Measurements from ENCODE around the gene COL5A1.

COL5A1 gene

DNA sequence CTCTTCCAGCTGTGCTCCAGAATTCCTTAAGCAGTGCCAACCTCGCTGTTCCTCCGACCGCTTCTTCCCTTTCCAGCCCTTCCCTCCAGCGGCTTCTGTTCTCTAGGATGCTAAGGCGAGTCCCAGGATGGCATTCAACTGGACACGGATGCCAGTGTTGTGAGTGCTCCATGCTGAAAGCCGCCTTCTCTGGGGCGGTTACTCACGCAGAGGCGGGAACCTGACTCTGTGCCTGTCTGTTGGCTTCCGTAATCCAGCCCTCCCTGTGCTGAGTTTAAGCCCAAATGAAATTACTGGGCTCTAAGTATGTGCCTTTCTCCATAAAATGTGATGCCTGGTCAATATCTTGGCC, 20.2 kb downstream of the COL5A1 start:
- TF ChIP-seq, protein P1, sequence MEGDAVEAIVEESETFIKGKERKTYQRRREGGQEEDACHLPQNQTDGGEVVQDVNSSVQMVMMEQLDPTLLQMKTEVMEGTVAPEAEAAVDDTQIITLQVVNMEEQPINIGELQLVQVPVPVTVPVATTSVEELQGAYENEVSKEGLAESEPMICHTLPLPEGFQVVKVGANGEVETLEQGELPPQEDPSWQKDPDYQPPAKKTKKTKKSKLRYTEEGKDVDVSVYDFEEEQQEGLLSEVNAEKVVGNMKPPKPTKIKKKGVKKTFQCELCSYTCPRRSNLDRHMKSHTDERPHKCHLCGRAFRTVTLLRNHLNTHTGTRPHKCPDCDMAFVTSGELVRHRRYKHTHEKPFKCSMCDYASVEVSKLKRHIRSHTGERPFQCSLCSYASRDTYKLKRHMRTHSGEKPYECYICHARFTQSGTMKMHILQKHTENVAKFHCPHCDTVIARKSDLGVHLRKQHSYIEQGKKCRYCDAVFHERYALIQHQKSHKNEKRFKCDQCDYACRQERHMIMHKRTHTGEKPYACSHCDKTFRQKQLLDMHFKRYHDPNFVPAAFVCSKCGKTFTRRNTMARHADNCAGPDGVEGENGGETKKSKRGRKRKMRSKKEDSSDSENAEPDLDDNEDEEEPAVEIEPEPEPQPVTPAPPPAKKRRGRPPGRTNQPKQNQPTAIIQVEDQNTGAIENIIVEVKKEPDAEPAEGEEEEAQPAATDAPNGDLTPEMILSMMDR (IDR thresholded peaks at IDR 0.05; ENCODE audit: borderline replicate concordance, control extremely low read depth, extremely low read depth, insufficient read depth, missing control alignments): no peak
- in situ Hi-C loops (cut with MboI; ENCODE audit: low sequenced_read_pairs, unreplicated experiment): no loop called here
- no peak for DNase-seq (ENCODE audit: low spot score)

DNA sequence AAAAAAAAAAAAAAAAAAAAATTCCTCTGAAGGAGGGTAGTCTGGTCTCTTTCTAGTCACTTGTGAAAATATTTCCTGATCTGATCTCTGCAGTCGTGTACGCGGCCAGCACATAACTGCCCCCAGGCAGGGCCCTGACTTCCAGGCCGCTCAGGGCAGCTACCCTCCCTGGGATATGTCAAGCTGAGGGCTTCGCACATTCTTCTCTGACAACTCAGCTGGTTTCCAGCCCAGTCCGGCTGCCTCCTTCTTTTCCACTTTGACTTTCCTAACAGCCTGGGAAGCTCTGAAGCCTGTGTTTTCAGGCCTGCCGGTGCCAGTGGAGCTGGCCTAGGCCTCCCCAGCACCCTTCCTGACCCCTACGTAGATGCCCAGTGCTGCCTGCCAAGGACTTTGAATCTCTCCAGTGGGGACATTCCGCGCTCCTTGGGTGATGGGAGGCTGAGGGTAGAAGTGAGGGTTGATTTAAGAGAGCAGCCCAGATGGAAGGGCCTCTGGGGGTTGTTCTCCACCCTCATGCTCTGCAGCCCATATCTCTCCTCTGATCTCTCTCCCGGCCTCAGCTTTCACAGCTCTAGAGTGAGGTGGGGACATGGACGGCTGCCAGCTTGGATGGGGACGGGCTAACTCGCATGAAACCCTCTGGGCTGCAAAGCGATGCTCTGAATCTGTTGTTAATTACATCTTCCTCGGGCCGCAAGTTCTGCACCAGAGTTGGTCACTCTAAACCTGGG, 20.7 kb downstream of the COL5A1 start:
- DNase-seq (ENCODE audit: low spot score): no peak
- in situ Hi-C loops (cut with MboI; ENCODE audit: low sequenced_read_pairs, unreplicated experiment): no loop called here
- TF ChIP-seq, protein P1 (IDR thresholded peaks at IDR 0.05; ENCODE audit: borderline replicate concordance, control extremely low read depth, extremely low read depth, insufficient read depth, missing control alignments): no peak

DNA sequence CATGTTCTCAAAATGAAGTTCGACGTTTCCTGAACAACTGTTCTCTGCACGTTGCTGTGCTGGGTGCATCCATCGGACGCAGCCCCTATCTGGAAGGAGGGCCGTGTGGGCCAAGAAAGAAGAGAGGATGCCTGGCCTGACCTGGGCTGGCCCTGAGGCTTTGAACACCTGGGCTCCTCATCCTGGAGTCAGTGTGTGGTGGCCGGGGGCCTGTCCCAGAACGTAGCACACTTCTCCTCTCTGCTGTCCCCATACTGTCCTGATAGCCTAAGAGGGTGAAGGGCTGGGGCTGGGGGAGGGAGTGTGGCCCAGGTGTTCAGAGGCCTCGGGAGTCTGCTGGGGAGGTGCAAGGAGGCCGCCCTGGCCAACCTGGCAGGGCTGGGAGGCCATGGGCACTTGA, 21.5 kb downstream of the COL5A1 start:
- in situ Hi-C loops (cut with MboI; ENCODE audit: low sequenced_read_pairs, unreplicated experiment): no loop called here
- no peak for DNase-seq (ENCODE audit: low spot score)
- TF ChIP-seq, protein P1 (IDR thresholded peaks at IDR 0.05; ENCODE audit: borderline replicate concordance, control extremely low read depth, extremely low read depth, insufficient read depth, missing control alignments): no peak

DNA sequence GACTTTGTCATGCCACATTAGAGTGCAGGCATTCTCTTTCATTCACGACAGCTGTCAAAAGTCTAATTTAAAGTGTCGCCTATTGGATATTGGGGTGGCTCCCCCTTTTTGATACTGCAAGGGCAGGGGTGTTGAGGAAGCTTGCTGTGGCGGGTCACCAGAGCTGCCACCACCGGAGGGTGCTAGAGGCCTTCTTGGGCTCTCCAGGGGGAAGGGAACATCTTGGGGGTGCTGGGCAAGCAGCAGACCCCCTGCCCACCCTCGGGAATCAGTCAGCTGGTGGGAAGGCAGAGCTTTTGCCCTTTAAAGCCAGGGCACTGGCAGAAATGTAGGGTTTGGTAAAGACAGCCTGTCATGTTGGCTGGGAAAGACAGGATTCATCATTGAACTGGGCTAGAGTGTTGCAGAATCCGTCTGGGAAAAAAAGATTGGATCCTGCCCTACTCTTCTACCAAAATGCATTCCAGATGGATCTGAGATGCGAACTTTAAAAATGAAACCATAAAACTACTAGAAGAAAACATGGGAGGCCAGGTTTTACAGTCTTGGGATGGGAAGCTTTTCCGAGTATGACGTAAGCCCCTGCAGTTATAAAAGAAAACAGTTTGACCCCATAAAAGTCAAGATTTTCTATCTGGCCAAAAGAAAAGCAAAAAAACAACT, 22.3 kb downstream of the COL5A1 start:
- TF ChIP-seq, protein P1 (IDR thresholded peaks at IDR 0.05; ENCODE audit: borderline replicate concordance, control extremely low read depth, extremely low read depth, insufficient read depth, missing control alignments): no peak
- no peak for DNase-seq (ENCODE audit: low spot score)
- in situ Hi-C loops (cut with MboI; ENCODE audit: low sequenced_read_pairs, unreplicated experiment): no loop called here

DNA sequence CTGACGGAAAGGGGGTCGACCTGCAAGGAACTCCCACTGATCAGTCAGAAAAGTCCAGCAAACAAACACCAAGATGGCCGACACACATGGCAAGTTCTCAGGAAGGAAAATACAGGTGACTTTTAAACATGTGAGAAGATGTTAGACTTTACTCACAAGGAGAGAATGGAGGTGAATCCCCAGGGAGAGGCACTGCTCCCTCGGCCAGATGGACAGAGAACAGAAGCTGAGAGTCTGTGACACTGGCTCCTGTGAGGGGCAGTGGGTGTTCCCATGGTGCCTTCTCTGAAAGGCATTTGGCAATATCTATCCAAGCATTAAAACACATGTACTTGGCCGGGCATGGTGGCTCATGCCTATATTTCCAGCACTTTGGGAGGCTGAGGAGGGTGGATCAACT, 22.8 kb downstream of the COL5A1 start:
- TF ChIP-seq, protein P1 (IDR thresholded peaks at IDR 0.05; ENCODE audit: borderline replicate concordance, control extremely low read depth, extremely low read depth, insufficient read depth, missing control alignments): no peak
- no peak for DNase-seq (ENCODE audit: low spot score)
- in situ Hi-C loops (cut with MboI; ENCODE audit: low sequenced_read_pairs, unreplicated experiment): no loop called here

DNA sequence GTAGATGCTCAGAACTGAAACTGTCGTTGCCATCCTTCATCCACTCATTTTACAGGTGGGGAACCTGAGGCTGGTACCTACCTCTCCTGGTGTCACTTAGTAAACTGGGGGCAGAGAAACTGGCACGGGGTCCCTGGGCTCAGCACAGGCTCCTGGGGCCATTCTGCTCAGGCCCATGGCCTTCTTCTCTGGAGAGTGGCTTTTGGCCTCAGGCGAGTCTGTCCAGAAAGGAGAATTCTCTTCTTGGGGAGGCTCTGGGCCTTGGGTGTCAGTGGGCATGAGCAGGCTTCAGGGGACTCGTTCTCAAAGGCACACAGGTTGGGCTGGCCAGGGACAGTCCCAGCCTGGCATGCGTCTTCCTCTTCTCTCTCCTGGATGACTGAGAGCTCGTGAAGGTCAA, 24.6 kb downstream of the COL5A1 start:
- in situ Hi-C loops (cut with MboI; ENCODE audit: low sequenced_read_pairs, unreplicated experiment): no loop called here
- TF ChIP-seq, protein P1 (IDR thresholded peaks at IDR 0.05; ENCODE audit: borderline replicate concordance, control extremely low read depth, extremely low read depth, insufficient read depth, missing control alignments): no peak
- no peak for DNase-seq (ENCODE audit: low spot score)

Data from GM13976 (cell line).